Bronchus fibroblast of lung (primary cell): Measurements from ENCODE around the gene INSYN1. TPM values are rescaled to one million over a fixed set of nuclear protein-coding genes. Genes with fewer than 3 reads are reported as not detected.

Experiments used
- total RNA-seq: library from RNA; depleted of rRNA; stranded (reverse); fragments of >200 nt; gene quantifications from 2 replicates; pipeline ENCODE4 v1.2.3, GENCODE V29; 2015

The INSYN1 gene, protein sequence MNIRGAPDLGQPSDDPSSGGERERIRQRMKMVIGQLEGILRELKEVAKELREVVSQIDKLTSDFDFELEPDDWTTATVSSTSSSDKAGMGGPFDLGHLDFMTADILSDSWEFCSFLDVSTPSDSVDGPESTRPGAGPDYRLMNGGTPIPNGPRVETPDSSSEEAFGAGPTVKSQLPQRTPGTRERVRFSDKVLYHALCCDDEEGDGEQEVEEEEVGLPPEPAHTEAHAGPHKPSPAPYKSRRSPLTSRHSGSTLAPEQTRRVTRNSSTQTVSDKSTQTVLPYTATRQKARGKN
- total RNA-seq, result 0.17 and 0.30 TPM in 2 replicates

DNA sequence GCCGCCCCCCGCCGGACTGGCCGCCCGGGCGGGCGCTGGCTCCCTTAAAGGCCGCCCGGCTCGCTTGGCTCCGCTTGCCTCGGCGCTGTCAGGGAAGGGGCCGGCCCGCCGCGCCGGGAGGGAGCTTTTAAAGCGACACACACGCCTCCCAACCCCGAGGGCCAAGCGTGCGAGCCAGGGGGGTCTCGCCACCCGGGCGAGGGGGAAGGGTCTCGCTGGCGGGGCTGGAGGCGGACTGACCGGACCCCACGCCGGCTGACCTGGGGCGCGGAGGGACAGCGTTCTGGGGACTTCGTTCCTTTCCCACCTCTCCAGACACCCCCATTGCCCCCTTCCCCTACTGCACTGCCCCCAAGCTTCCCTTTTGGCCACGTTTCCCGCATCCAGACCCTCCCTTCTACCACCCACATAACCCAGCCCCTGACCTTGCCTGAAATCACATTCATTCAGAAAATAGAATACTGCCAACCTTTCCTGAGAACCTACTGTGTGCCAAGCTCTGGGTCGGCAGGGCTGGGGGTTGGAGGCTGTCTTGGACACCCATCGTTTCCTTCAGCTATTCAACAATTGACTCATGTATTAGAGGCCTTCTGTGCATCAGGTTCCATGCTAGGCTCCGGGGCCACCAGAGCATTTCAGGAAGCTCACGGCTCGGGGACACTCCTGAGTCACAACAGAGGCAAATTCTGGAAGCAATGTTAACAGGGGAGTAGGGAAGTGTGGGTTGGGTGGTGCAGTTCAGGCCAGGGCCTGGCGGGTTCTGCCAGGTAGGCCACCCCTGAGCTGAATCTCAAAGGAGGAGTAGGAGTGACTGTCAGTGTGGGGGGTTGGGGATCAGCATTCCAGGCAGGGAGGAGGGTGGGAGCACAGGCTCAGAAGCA lies at the start of gene INSYN1:
TSS of gene INSYN1 (minus strand) at position 102 of the 881 bp plus-strand sequence. CDS start 2,221 bp downstream, outside the sequence.

Other genes with a start within 250 kb of the INSYN1 start
- gene NPTN, start 120.0 kb downstream of the INSYN1 start, total RNA-seq, result 70.4 and 79.2 TPM in 2 replicates
- gene CD276, start 69.0 kb downstream of the INSYN1 start, total RNA-seq, result 91.6 and 108 TPM in 2 replicates
- gene TBC1D21, start 120.2 kb upstream of the INSYN1 start, total RNA-seq, result not detected in 2 replicates
- gene LOXL1, start 173.1 kb upstream of the INSYN1 start, total RNA-seq, result 112 and 113 TPM in 2 replicates
- 20.4 and 22.9 TPM in 2 replicates for gene STOML1, start 238.9 kb upstream of the INSYN1 start, total RNA-seq
- gene PML, start 241.4 kb upstream of the INSYN1 start, total RNA-seq, result 25.1 and 39.2 TPM in 2 replicates